Testis (tissue), 2 donors: ENCODE measurements around the gene FOXC2.

Experiments used
- POLR2A ChIP-seq: fragments of 450-650 bp; IDR thresholded peaks from one replicate; pipeline ENCODE4 v1.6.1; 2017; ENCODE audit warnings: antibody characterized with exemption, mild to moderate bottlenecking, moderate library complexity
- TF ChIP-seq, protein P1 (sequence below), 3 experiments: fragments of 450-650 bp in 2 of 3; fragments of 200-600 bp in 1 of 3; sonication (generic) in 1 of 3; IDR thresholded peaks; one replicate each; pipeline ENCODE4 v1.5.1; 2016 to 2019; ENCODE audit warnings: antibody characterized with exemption in 3 of 3, mild to moderate bottlenecking in 2 of 3, moderate library complexity in 1 of 3

DNA sequence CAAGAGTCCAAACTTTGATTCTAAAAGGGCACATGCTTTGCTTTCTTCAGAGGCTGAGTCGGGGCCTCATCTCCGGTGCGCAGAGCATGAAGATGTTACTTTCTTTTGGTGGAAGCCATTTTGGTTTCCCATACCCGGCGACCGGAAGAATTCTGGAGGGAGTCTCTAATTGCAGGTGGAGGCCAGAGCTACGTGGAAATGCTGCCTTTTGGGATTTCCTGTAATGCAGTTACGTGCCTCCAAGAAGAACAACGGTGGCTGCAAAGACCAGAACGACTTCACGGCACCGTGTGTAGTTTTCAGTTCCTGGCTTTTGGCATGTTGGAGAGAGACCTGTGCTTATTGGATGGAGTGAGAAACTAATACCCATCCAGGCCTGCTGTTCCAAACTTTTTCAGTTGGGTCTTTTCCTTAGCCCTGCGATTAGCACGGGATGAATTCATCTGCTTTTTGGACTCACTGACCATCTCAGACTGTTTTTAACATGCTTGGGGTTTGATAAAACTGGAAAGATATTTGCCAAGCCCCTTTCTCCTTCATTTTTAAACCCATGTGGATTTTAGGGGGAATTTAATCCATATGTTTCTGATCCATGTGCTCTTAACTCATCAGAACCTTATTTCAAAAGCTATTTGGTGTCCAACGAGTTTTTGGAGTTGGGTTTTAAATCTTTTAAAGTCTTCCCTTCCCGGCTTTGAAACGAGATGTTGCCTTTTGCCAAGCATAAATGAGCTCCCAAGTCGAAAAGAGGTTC is 30.7 kb downstream of the FOXC2 start:
- TF ChIP-seq, protein P1, sequence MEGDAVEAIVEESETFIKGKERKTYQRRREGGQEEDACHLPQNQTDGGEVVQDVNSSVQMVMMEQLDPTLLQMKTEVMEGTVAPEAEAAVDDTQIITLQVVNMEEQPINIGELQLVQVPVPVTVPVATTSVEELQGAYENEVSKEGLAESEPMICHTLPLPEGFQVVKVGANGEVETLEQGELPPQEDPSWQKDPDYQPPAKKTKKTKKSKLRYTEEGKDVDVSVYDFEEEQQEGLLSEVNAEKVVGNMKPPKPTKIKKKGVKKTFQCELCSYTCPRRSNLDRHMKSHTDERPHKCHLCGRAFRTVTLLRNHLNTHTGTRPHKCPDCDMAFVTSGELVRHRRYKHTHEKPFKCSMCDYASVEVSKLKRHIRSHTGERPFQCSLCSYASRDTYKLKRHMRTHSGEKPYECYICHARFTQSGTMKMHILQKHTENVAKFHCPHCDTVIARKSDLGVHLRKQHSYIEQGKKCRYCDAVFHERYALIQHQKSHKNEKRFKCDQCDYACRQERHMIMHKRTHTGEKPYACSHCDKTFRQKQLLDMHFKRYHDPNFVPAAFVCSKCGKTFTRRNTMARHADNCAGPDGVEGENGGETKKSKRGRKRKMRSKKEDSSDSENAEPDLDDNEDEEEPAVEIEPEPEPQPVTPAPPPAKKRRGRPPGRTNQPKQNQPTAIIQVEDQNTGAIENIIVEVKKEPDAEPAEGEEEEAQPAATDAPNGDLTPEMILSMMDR (IDR thresholded peaks at IDR 0.05): no peak
- no peak for TF ChIP-seq POLR2A
